H1 (cell line): ENCODE data around the gene IL1RAPL1. TPM values are rescaled to one million over a fixed set of nuclear protein-coding genes. Genes with fewer than 3 reads are reported as not detected.

ENCODE experiments used
- CTCF ChIA-PET: fragments of 300-600 bp; sonication (Branson Sonifier 250); formaldehyde crosslinking; loops from one replicate; lab custom pipeline; 2021; ENCODE audit not compliant: partially characterized antibody; lab: Charles Lee
- POLR2A ChIA-PET: fragments of 300-600 bp; sonication (Branson Sonifier 250); formaldehyde crosslinking; loops from one replicate; lab custom pipeline; 2021; ENCODE audit warnings: inconsistent platforms; ENCODE audit not compliant: partially characterized antibody; lab: Charles Lee
- DNase-seq, 2 experiments: peaks; one replicate each; pipeline versions ENCODE4 v3.0.0 to v3.0.0-alpha.2; 2010 to 2022; ENCODE audit warnings: low spot score in 2 of 2, low read depth in 1 of 2, mixed read lengths in 1 of 2
- FAIRE-seq: peaks from 2 replicates; lab custom pipeline; 2011; peaks lifted over from hg19 to GRCh38; lab: Jason Lieb, UNC
- H2AFZ ChIP-seq: 2 replicates; pipeline ENCODE4 v1.8.1; 2012; ENCODE audit warnings: low read length, inconsistent platforms
- H2AK5ac ChIP-seq: 2 replicates; pipeline ENCODE4 v1.6.1; 2013; ENCODE audit warnings: low read depth, low read length
- H2BK120ac ChIP-seq: replicated peaks from 2 replicates; pipeline ENCODE3; 2013; ENCODE audit warnings: low read depth, low read length, inconsistent platforms
- H2BK12ac ChIP-seq: 2 replicates; pipeline ENCODE4 v1.6.1; 2013; ENCODE audit warnings: low read depth, low read length
- H2BK15ac ChIP-seq: 2 replicates; pipeline ENCODE4 v1.6.1; 2013; ENCODE audit warnings: low read length
- H2BK20ac ChIP-seq: 2 replicates; pipeline ENCODE4 v1.6.1; 2013; ENCODE audit warnings: low read length
- H2BK5ac ChIP-seq: 2 replicates; pipeline ENCODE4 v1.6.1; 2013; ENCODE audit warnings: low read depth, low read length
- H3K14ac ChIP-seq: 2 replicates; pipeline ENCODE4 v1.6.1; 2013; ENCODE audit warnings: inconsistent platforms; ENCODE audit not compliant: insufficient read length
- H3K18ac ChIP-seq: 2 replicates; pipeline ENCODE4 v1.6.1; 2013; ENCODE audit warnings: low read length; ENCODE audit errors: extremely low read depth
- H3K23ac ChIP-seq: 2 replicates; pipeline ENCODE4 v1.6.1; 2013; ENCODE audit warnings: inconsistent platforms; ENCODE audit not compliant: insufficient read length
- H3K23me2 ChIP-seq: 2 replicates; pipeline ENCODE4 v1.6.1; 2013; ENCODE audit warnings: low read depth, low read length
- H3K27ac ChIP-seq: 2 replicates; pipeline ENCODE4 v1.6.1; 2011; ENCODE audit warnings: low read depth, low read length, inconsistent platforms
- H3K27me3 ChIP-seq, 4 experiments: replicated peaks in 1 of 4; 1 replicate in 1 of 4; 2 replicates in 3 of 4; pipeline versions ENCODE4 v1.6.1 to v1.8.1; 2011 to 2013; ENCODE audit warnings: low read length in 3 of 4, mild to moderate bottlenecking in 3 of 4, inconsistent platforms in 2 of 4, mixed read lengths in 2 of 4, moderate library complexity in 1 of 4; ENCODE audit not compliant: control insufficient read depth in 3 of 4, insufficient read depth in 3 of 4; ENCODE audit errors: extremely low read depth in 1 of 4
- H3K36me3 ChIP-seq, 4 experiments: 2 replicates each; pipeline versions ENCODE4 v1.6.1 to v1.8.1; 2011 to 2013; ENCODE audit warnings: mild to moderate bottlenecking in 4 of 4, low read length in 3 of 4, moderate library complexity in 2 of 4, control low read depth in 1 of 4, inconsistent platforms in 1 of 4; ENCODE audit not compliant: insufficient read depth in 4 of 4, control insufficient read depth in 2 of 4
- H3K4ac ChIP-seq: replicated peaks from 2 replicates; pipeline ENCODE3; 2013; ENCODE audit warnings: low read length, low read depth, mixed read lengths, inconsistent platforms; ENCODE audit not compliant: insufficient read length
- H3K4me1 ChIP-seq, 4 experiments: replicated peaks in 1 of 4; 1 replicate in 1 of 4; 2 replicates in 3 of 4; pipeline versions ENCODE4 v1.6.1 to v1.8.1; 2011 to 2013; ENCODE audit warnings: low read length in 3 of 4, inconsistent platforms in 2 of 4, mixed read lengths in 1 of 4; ENCODE audit not compliant: insufficient read depth in 4 of 4, control insufficient read depth in 3 of 4
- H3K4me2 ChIP-seq, 2 experiments: 2 replicates each; pipeline versions ENCODE4 v1.6.1 to v1.8.1; 2011 to 2013; ENCODE audit warnings: low read depth in 2 of 2, low read length in 2 of 2, control low read depth in 1 of 2, inconsistent platforms in 1 of 2, mild to moderate bottlenecking in 1 of 2; ENCODE audit not compliant: insufficient read depth in 1 of 2
- H3K4me3 ChIP-seq, 4 experiments: fragments of 200-600, 300-600 bp in 1 of 4; sonication (generic), shearing (Covaris generic), sonication (Bioruptor Twin) in 1 of 4; 2 replicates each; pipeline versions ENCODE4 v1.5.1 to v1.8.1; 2011 to 2016; ENCODE audit warnings: low read length in 4 of 4, low read depth in 3 of 4, control low read depth in 2 of 4, inconsistent platforms in 2 of 4, mild to moderate bottlenecking in 2 of 4, mixed read lengths in 1 of 4, moderate library complexity in 1 of 4; ENCODE audit not compliant: insufficient read depth in 2 of 4; ENCODE audit errors: extremely low read depth in 1 of 4
- H3K56ac ChIP-seq: replicated peaks from 2 replicates; pipeline ENCODE3; 2013; ENCODE audit warnings: low read depth, mild to moderate bottlenecking, mixed read lengths, low read length, inconsistent platforms; ENCODE audit not compliant: insufficient read length
- H3K79me1 ChIP-seq: 2 replicates; pipeline ENCODE4 v1.6.1; 2013; ENCODE audit warnings: low read depth, low read length, control low read depth
- H3K79me2 ChIP-seq, 2 experiments: 2 replicates each; pipeline versions ENCODE4 v1.6.1 to v1.8.1; 2012 to 2013; ENCODE audit warnings: low read length in 2 of 2, mild to moderate bottlenecking in 2 of 2, inconsistent platforms in 1 of 2; ENCODE audit not compliant: insufficient read depth in 2 of 2, control insufficient read depth in 1 of 2
- H3K9ac ChIP-seq, 4 experiments: replicated peaks in 1 of 4; 1 replicate in 1 of 4; 2 replicates in 3 of 4; pipeline versions ENCODE4 v1.6.1 to v1.8.1; 2011 to 2013; ENCODE audit warnings: low read depth in 3 of 4, low read length in 3 of 4, control low read depth in 2 of 4, mild to moderate bottlenecking in 2 of 4, moderate library complexity in 2 of 4, inconsistent platforms in 1 of 4; ENCODE audit errors: extremely low read depth in 1 of 4
- H3K9me3 ChIP-seq, 2 experiments: 2 replicates each; pipeline versions ENCODE4 v1.6.1 to v1.8.1; 2012 to 2013; ENCODE audit warnings: mild to moderate bottlenecking in 2 of 2, moderate library complexity in 2 of 2, control low read depth in 1 of 2, inconsistent platforms in 1 of 2, low read depth in 1 of 2, low read length in 1 of 2, mixed read lengths in 1 of 2; ENCODE audit not compliant: insufficient read depth in 2 of 2
- H4K20me1 ChIP-seq, 2 experiments: replicated peaks in 1 of 2; 2 replicates each; pipeline versions ENCODE3 to v1.8.1; 2011 to 2013; ENCODE audit warnings: inconsistent platforms in 2 of 2, low read length in 2 of 2, mild to moderate bottlenecking in 1 of 2; ENCODE audit not compliant: insufficient read depth in 2 of 2, control insufficient read depth in 1 of 2
- H4K5ac ChIP-seq: 2 replicates; pipeline ENCODE4 v1.6.1; 2013; ENCODE audit warnings: low read length, low read depth, mixed read lengths, inconsistent platforms; ENCODE audit not compliant: insufficient read length
- H4K8ac ChIP-seq: 2 replicates; pipeline ENCODE4 v1.8.0; 2013; ENCODE audit warnings: mild to moderate bottlenecking, moderate library complexity, low read length, inconsistent platforms; ENCODE audit not compliant: insufficient read depth; ENCODE audit errors: extremely low read depth
- H4K91ac ChIP-seq: replicated peaks from 2 replicates; pipeline ENCODE3; 2013; ENCODE audit warnings: low read length, mixed read lengths, inconsistent platforms; ENCODE audit not compliant: insufficient read length
- GABPA ChIP-seq: IDR thresholded peaks from 2 replicates; pipeline ENCODE4 v1.6.1; 2011; ENCODE audit warnings: mild to moderate bottlenecking, low read length, moderate library complexity, borderline replicate concordance; ENCODE audit not compliant: insufficient read depth
- JUND ChIP-seq: IDR thresholded peaks from 2 replicates; pipeline ENCODE4 v1.6.1; 2011; ENCODE audit warnings: mild to moderate bottlenecking, improper control_type of control experiment, low read length
- RBBP5 ChIP-seq: IDR thresholded peaks from 2 replicates; pipeline ENCODE4 v1.7.1; 2012; ENCODE audit warnings: low read depth, mild to moderate bottlenecking, inconsistent platforms, low read length, moderate library complexity, borderline replicate concordance
- SIRT6 ChIP-seq: IDR thresholded peaks from one replicate; pipeline ENCODE4 v1.7.1; 2012; ENCODE audit warnings: low read length, inconsistent platforms
- WGBS, 2 experiments: shearing (Covaris generic) in 1 of 2; methylation state at CpG; one replicate each; pipeline versions ENCODE4 v1.1.6 to v1.1.7; 2013 to 2015; ENCODE audit warnings: low lambda C conversion rate in 2 of 2, mixed read lengths in 2 of 2, inconsistent platforms in 1 of 2, low coverage in 1 of 2, missing lambda C conversion rate in 1 of 2; ENCODE audit not compliant: insufficient replicate concordance in 2 of 2, insufficient coverage in 1 of 2, insufficient read length in 1 of 2; ENCODE audit errors: extremely low coverage in 1 of 2, missing lambda C conversion rate in 1 of 2; 5-methylcytosine and 5-hydroxymethylcytosine counted together
- polyA plus RNA-seq, 7 experiments: library from polyadenylated mRNA; depleted of rRNA in 3 of 7; stranded (reverse) in 5 of 7; unstranded in 2 of 7; fragments of >200 nt in 5 of 7; fragments of 200-250 nt in 2 of 7; gene quantifications; 1 replicate in 5 of 7; 2 replicates in 1 of 7; 4 replicates in 1 of 7; pipeline versions ENCODE4 v1.2.1 to v1.2.3, GENCODE V29; 2011 to 2013; ENCODE audit warnings: missing spikeins in 2 of 7, mixed read lengths in 2 of 7
- total RNA-seq: library from RNA; stranded (reverse); fragmentation: NEBNext Ultra II Directional; extraction: Animal tissue kit (Norgen Biotek cat#: 25700); gene quantifications from 2 replicates; pipeline ENCODE4 v1.2.1, GENCODE V29; 2021
- TF ChIP-seq, protein P1 (sequence below): IDR thresholded peaks from 2 replicates; pipeline ENCODE4 v1.6.1; 2012; ENCODE audit warnings: inconsistent platforms
- TF ChIP-seq, protein P2 (sequence below): IDR thresholded peaks from 2 replicates; pipeline ENCODE4 v1.6.1; 2011; ENCODE audit warnings: low read depth, mild to moderate bottlenecking, low read length; ENCODE audit not compliant: insufficient read depth

Gene IL1RAPL1
- total and polyA plus RNA-seq, 2 of the 8 experiments (the other 6 are each of a cell fraction or from before 2014, with no cell fraction given): 0.11 to 0.35 TPM

DNA sequence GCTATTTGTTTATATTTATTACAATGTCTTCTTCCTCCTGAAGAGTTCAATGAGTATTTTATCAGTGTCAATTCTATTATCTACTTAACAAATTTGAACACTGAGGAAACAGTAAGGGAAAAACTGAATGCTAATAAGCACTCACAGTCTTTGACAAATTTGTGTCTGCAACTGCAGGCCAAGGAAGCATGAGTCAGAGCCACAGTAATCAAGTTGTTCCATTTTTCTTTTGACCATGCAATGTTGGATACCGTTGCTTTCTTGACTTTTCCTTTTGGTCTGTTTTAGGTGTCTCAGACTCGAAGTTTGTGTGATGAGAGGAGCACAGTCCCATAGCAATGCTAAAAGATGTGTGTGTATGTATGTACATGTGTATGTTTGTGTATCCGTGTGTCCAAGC lies 359.6 kb downstream of the IL1RAPL1 start:
- H3K56ac ChIP-seq: no peak overlapping the region
- H3K23ac ChIP-seq: no peak overlapping the region
- H3K36me3 ChIP-seq: no peaks in the 10 kb centered on the region
- no peaks in the 10 kb centered on the region for H3K9me3 ChIP-seq
- H4K91ac ChIP-seq: no peak overlapping the region
- no peak overlapping the region for H2AK5ac ChIP-seq
- DNase-seq: no peak
- no peaks in the 10 kb centered on the region for H3K79me2 ChIP-seq
- H2BK5ac ChIP-seq: no peak overlapping the region
- H3K4me2 ChIP-seq: no peak overlapping the region
- no peak overlapping the region for H2BK12ac ChIP-seq
- no peak overlapping the region for H2BK120ac ChIP-seq
- H3K23me2 ChIP-seq: no peaks in the 10 kb centered on the region
- no peak for FAIRE-seq
- H4K8ac ChIP-seq: no peak overlapping the region
- H4K5ac ChIP-seq: no peak overlapping the region
- no peak overlapping the region for H3K4me3 ChIP-seq
- no peak overlapping the region for H3K4ac ChIP-seq
- no peak overlapping the region for H2BK20ac ChIP-seq
- no peaks in the 10 kb centered on the region for H3K4me1 ChIP-seq
- no peaks in the 10 kb centered on the region for H3K79me1 ChIP-seq
- no peaks in the 10 kb centered on the region for H3K27me3 ChIP-seq
- TF ChIP-seq GABPA (no peak), RBBP5 (no peak), SIRT6 (no peak), JUND (no peak)
- TF ChIP-seq, protein P1, sequence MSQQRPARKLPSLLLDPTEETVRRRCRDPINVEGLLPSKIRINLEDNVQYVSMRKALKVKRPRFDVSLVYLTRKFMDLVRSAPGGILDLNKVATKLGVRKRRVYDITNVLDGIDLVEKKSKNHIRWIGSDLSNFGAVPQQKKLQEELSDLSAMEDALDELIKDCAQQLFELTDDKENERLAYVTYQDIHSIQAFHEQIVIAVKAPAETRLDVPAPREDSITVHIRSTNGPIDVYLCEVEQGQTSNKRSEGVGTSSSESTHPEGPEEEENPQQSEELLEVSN: no peak
- TF ChIP-seq, protein P2, sequence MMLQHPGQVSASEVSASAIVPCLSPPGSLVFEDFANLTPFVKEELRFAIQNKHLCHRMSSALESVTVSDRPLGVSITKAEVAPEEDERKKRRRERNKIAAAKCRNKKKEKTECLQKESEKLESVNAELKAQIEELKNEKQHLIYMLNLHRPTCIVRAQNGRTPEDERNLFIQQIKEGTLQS: no peak
- H3K14ac ChIP-seq: no peak overlapping the region
- no peak overlapping the region for H3K9ac ChIP-seq
- H2BK15ac ChIP-seq: no peak overlapping the region
- CTCF ChIA-PET: no interaction called here
- POLR2A ChIA-PET: no interaction called here
- H3K27ac ChIP-seq: no peak overlapping the region
- whole genome bisulfite sequencing, 2 experiments: 91% methylated on average over 3 of the region's 3 CpGs; no CpG with 5 or more reads in 1 of the 2 experiments
- no peak overlapping the region for H3K18ac ChIP-seq
- no peak overlapping the region for H2AFZ ChIP-seq
- no peaks in the 10 kb centered on the region for H4K20me1 ChIP-seq
